ENCODE data around the gene OPRL1. TPM values are rescaled to one million over a fixed set of nuclear protein-coding genes. Genes with fewer than 3 reads are reported as not detected.

Gene OPRL1
- total and polyA plus RNA-seq, 12 donors: 0.19 to 1.3 (median 0.40) TPM

- no peaks in the 10 kb centered on the region for H3K36me3 ChIP-seq
- H3K27me3 ChIP-seq: peaks cover 0 to 26% (median 7%) of the 10 kb centered on the region in 7 donors
- 86% methylated on average over 18 of the region's 18 CpGs for WGBS, 2 donors
- TF ChIP-seq CTCF (IDR thresholded peaks at IDR 0.05): no peak
- no peaks in the 10 kb centered on the region for H3K4me1 ChIP-seq
- DNase-seq (no peak), ATAC-seq (no peak)
- no peak overlapping the region for H3K4me3 ChIP-seq
- H3K9me3 ChIP-seq: no peaks in the 10 kb centered on the region
- no peak overlapping the region for H3K27ac ChIP-seq
- intact Hi-C loops (cut with DNase I): no loop called here
These were observed 58.5 kb downstream of the OPRL1 start for GRCh38 chr20:64138276-64138815.

- H3K27ac ChIP-seq: no peak overlapping the region
- intact Hi-C loops (cut with DNase I): no loop called here
- TF ChIP-seq CTCF (IDR thresholded peaks at IDR 0.05): no peak
- no peak for ATAC-seq
- peaks cover 0 to 5% (median 0%) of the 10 kb centered on the region in 11 donors for H3K9me3 ChIP-seq
- no peaks in the 10 kb centered on the region for H3K4me1 ChIP-seq
- no peaks in the 10 kb centered on the region for H3K36me3 ChIP-seq
- no peak for DNase-seq
- WGBS, 2 donors: 79% methylated on average over 21 of the region's 21 CpGs
- no peak overlapping the region for H3K4me3 ChIP-seq
- H3K27me3 ChIP-seq: peaks cover 0 to 21% (median 0%) of the 10 kb centered on the region in 7 donors
These were observed 59.5 kb downstream of the OPRL1 start for GRCh38 chr20:64139199-64140060.

- DNase-seq (no peak), ATAC-seq (no peak)
- TF ChIP-seq CTCF (IDR thresholded peaks at IDR 0.05): no peak
- H3K36me3 ChIP-seq: no peaks in the 10 kb centered on the region
- no peaks in the 10 kb centered on the region for H3K4me1 ChIP-seq
- peaks cover 0 to 14% (median 0%) of the 10 kb centered on the region in 11 donors for H3K9me3 ChIP-seq
- WGBS, 2 donors: 78 to 81% methylated on average over 13 of the region's 13 CpGs
- no peak overlapping the region for H3K27ac ChIP-seq
- intact Hi-C loops (cut with DNase I): no loop called here
- H3K27me3 ChIP-seq: peaks cover 0 to 21% (median 0%) of the 10 kb centered on the region in 7 donors
- no peak overlapping the region for H3K4me3 ChIP-seq
These were observed 60.4 kb downstream of the OPRL1 start for GRCh38 chr20:64140061-64140931.

- H3K27me3 ChIP-seq: peaks cover 0 to 25% (median 0%) of the 10 kb centered on the region in 7 donors
- intact Hi-C loops (cut with DNase I): no loop called here
- no peak overlapping the region for H3K27ac ChIP-seq
- H3K4me1 ChIP-seq: no peaks in the 10 kb centered on the region
- DNase-seq (no peak), ATAC-seq (no peak)
- H3K36me3 ChIP-seq: no peaks in the 10 kb centered on the region
- no peak for TF ChIP-seq CTCF (IDR thresholded peaks at IDR 0.05)
- WGBS, 2 donors: 72 to 78% methylated on average over 10 of the region's 10 CpGs
- H3K9me3 ChIP-seq: peaks cover 0 to 18% (median 0%) of the 10 kb centered on the region in 11 donors
- no peak overlapping the region for H3K4me3 ChIP-seq
These were observed 61.1 kb downstream of the OPRL1 start for GRCh38 chr20:64140956-64141355.
